ENCODE measurements around the gene OBP2A.

The OBP2A gene

DNA sequence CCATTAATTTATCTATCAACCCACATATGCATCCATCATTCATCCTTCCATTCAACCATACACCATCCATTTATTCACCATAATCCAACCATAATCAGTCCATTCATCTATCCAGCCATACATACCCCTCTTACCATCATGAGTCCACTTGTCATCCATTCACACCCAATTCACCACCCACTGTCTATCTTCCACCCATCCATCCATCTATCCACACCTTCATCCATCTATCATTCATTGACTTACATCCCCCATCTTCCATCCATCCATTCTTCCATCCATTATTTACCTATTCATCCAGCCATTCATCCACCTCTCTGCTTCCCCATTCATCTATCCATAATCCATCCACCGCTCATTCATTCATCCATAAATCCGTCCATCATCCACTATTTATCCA lies 33.4 kb downstream of the OBP2A start:
- no peak for DNase-seq (ENCODE audit: low read depth in 2 of 2)

DNA sequence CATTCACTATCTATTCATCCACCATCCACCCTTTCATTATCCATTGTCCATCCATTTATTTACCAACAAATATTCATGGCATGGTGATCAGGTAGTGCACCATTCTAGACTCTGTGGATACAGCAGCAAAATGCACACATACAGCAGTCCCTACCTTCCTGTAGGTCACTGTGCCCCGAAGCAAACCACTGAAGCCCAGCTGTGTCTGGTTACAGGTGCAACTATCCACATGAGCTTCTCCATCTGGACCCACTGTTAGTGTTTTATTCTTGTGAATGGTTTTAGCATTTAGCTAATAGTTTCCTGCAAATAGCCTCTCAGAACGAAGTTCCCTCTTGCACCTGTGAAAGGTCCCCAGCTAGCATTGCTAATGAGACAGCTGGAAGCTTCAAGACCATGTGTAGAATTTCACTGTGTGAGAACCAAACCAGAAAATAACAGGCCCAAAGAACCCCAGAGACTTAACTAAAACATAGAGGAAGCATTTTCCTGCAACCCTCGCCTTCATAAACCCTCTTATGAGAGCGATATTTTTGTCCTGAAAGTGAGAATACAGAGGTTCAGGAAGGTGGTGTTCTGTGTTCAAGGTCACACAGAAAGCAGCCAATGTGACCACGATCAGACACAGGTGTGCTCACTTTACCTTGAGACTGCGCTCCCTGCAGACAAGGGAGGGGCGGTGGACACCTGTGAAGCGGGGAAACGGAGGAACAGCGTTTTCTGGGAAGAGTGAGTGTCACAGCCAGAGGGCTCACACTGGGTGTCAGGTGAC lies 34.1 kb downstream of the OBP2A start:
- no peak for DNase-seq (ENCODE audit: low read depth in 2 of 2)

DNA sequence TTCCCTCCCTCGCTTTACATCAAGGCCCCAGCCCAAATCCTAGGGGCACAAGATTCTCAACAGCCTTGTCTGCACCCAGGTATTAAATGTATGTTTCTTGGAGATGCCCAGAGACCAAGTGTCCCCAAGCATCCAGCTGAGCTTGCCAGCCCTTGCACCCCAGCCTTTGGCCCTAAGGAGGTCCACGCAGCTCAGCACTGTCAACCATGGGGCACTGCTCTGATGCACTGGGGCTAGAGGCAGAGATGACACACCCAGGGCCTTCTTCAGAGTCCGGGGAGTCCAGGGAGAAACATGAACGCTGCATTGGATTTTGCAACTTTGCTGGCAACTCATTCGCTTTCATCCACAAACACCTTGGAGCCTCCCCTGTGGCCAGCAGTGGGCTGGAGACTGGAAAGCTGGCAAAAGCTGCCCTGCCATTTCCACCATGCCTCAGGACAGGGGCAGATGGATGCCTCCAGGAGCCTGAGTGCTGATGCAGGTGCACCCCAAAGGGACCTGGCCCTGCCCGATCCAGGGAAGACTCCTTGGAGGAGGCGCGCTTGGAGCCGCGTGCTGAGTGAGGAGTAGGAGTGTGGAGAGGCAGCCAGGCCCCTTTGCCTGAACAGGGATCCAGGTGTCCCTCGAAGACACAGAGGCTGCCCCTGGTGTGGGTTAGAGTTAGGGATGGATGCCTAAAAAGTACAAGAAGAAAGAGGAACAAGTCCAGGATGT lies 34.9 kb downstream of the OBP2A start:
- no peak for DNase-seq (ENCODE audit: low read depth in 2 of 2)

DNA sequence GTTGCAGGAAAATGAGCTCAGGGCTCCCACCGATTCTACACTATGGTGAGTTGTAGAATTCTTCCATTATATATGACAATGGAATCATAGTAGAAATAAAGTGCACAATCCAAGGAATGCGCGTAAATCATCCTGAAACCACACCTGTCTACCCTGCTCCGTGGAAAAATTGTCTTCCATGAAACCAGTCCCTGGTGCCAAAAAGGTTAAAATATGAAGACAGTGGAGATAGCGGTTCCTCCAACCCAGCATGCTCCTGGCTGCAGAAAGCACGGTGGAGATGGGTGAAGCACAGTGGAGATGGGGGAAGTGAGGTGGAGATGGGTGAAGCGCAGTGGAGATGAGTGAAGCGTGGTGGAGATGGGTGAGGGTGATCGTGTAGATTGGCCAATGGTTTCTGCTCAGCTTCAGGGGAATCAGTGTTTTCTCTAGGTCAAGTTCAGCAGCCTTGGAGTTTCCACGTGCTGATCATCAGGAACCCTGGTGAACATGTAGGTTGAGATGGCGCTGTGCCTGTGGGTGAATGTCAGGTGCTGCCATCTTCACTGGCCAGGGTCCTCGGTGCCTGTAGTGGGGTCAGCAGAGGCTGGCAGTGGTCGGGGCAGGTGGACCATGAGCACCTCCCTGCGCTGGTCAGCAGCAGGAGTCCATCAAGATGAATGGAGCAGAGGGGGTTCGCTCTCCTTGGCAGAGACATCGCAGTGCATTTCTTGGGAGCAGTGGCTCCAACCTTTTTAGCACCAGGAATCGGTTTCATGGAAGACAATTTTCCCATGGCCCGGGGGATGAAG lies 35.9 kb downstream of the OBP2A start:
- DNase-seq (ENCODE audit: low read depth in 2 of 2): no peak

DNA sequence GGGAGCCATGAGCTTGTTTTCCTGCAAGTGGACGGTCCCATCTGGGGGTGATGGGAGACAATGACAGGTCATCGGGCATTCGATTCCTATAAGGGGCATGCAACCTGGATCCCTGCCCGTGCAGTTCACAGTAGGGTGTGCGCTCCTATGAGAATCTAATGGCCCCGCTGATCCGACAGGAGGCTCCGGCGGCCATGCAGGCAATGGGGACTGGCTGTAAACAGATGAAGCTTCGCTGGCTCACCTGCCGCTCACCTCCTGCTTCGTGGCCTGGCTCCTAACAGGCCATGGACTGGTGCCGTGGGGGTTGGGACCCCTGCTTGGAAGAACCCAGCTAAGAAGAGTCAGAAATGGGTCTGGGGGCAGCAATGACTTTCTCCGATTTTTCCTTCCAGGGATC lies 36.6 kb downstream of the OBP2A start:
- DNase-seq (ENCODE audit: low read depth in 2 of 2): no peak

DNA sequence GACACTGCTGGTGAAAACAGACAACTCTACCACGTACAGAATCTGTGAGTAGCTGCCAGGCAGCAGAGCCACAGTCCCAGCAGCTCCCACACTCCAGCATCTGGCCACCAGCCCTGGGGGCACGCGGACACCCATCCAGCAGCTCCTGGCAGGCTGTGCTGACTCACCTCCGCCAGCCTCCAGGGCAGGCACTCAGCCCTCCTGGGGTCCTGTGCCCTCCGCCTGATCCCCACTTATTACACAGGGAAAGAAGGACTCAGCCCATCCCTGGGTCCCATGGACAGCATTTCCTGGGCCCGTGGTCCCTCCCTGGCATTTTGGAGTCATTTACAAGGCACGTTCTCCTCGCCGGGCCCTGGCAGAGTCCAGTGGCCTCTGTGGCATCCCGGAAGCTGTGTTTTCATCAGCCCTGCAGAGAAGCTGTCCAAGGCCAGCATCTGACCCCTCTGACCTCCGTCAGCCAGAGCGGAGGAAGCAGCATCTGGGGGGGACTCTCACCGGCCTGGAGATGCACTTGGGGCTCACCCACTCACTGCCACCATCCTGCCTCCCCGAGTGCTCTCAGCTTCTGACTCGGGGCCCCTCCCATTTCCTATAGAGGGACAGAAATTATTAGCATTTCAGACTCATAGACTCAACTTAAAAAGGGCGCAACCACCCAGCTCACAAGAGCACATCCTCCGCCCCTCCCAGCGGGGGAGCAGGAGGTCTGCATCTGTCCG lies 37.2 kb downstream of the OBP2A start:
- no peak for DNase-seq (ENCODE audit: low read depth in 2 of 2)

DNA sequence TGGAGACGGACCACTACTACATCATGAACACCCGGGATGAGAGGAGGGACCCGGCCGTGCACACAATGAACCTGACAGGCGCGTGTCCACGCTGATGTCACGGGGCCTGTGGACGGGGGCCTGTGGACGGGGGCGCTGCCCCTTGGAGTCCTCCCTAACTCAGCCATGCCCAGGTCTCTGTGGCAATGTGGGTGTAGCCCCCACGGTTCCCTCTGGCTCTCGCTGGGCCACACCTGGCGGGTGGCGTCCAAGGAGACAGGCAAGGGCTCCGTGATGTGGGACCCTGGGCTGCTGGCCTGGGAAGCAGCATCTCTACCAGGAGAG lies 37.7 kb downstream of the OBP2A start:
- no peak for DNase-seq (ENCODE audit: low read depth in 2 of 2)

DNA sequence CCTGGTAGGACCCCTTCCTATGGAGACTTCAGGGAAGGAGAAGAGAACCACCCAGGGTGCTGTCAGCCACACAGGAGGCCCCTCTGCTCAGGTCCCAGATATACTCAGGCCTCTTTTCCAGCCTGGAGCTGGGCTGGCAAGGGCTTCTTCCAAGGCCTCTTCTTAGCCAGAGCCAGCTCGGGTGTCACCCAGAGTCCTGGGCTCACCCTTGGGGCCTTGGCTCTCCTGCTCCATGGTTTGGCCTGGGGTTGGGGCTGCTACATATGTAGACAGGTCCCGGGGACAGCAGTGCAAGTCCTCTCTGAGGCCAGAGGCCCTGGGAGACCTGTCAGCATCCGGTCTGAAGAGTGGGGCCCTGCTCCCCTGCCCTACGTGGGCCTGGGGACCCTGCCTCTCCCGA lies 38.4 kb downstream of the OBP2A start:
- no peak for DNase-seq (ENCODE audit: low read depth in 2 of 2)

DNA sequence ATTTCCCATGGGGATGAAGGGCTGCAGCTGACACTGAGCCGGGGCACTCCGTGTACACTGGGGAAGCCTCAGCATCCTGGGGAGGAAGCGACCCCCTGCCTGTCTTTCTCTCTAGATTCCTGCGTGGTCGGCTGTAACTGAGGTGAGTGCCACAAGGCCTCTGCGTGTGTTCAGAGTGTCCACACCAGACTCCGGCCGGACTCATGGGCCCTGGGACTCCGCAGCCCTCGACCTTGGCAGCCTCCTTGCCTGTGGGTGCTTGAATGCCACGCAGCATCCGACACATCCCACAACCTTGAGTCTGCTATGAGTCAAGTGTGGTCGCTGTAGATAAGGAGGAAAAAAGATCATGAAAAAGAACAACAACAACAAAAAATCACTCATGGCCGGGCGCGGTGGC lies 39.0 kb downstream of the OBP2A start:
- no peak for DNase-seq (ENCODE audit: low read depth in 2 of 2)

DNA sequence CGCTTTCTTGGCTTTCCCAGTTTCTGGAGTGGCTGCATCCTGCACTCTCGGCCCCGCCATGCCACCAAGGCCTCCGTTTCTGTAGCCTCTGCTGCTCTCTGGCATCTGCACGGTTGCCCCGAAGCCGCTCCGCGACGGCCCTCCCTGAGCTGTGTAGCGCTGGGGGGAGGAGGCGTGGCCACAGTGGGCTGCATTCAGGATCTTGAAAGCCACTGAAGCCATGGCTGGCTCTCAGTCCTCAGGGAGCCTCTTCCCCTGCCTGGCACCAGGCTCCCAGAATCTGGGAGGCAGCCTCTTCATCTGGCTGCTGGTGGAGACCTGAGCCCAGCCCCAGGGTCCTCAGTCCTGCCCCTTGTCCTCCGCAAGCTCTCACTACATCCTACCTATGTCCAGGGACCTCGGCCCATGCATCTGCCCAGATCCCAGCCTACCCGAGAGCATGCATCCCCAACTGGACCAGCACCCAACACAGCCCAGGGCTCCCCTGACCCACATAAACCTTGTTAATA lies 40.7 kb downstream of the OBP2A start:
- no peak for DNase-seq (ENCODE audit: low read depth in 2 of 2)

DNA sequence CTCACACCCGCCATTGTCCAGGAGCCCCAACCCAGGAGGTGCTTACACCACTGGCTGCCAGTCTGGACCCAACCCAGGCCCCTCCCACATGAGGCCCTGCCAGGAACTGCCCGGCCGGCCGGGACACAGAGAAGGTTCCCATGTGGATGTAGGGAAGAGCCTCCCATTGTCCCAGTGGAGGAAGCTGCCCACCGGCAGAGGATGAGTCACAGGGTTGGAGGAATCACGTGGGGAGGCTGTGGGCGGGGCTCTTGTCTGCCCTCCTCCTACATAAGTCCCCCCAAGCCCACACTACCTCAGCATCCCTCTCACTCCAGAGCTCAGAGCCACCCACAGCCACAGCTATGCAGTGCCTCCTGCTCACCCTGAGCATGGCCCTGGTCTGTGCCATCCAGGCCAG lies 41.7 kb downstream of the OBP2A start:
- DNase-seq (ENCODE audit: low read depth in 2 of 2): no peak

DNA sequence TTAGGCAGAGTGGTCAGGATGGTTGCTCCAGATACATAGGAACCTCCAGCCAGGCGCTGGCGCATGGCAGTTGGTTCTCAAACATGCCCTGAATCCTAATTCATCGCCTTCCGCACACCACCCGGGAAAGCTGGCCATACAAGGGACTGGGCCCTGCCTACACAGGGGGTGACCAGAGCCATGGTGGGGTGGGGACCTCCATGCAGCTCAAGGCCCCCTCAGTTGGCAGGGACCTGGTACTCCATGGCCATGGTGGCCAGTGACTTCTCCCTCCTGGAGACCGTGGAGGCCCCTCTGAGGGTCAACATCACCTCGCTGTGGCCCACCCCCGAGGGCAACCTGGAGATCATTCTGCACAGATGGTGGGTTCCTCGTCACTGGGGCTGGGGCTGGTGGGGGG lies 42.4 kb downstream of the OBP2A start:
- no peak for DNase-seq (ENCODE audit: low read depth in 2 of 2)

DNA sequence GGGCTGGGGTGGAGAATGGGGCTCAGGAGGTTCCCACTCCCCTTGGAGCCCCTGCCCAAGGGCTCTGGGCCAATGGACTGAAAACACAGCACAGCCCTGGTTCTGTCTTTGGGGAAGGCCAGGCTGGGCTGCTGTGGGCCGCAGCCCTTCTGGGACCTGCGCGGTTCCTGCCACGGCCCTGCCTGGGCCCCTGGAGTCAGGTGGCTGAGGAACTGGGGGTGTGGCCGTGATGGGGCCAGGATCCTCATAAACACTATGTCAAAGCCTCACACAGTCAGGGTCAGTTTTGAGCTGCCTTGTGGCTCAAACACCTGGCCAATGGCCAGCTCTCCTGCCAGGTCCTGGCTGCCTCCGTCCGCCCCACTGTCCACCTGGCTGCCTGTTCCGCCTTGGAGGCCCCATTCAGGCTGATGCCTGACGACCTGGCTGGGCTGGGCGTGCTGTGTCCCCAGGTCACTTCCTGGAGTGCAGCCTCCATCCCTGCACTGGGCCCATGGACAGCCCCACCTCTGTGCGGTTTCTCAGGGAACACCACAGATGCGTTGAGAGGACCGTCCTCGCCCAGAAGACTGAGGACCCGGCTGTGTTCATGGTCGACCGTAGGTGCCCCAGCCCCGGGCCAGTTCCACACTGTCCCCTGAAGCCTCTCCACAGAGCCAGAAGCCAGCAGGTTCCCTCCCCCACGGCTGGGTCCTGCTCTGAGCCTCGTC lies 43.1 kb downstream of the OBP2A start:
- DNase-seq (ENCODE audit: low read depth in 2 of 2): no peak

DNA sequence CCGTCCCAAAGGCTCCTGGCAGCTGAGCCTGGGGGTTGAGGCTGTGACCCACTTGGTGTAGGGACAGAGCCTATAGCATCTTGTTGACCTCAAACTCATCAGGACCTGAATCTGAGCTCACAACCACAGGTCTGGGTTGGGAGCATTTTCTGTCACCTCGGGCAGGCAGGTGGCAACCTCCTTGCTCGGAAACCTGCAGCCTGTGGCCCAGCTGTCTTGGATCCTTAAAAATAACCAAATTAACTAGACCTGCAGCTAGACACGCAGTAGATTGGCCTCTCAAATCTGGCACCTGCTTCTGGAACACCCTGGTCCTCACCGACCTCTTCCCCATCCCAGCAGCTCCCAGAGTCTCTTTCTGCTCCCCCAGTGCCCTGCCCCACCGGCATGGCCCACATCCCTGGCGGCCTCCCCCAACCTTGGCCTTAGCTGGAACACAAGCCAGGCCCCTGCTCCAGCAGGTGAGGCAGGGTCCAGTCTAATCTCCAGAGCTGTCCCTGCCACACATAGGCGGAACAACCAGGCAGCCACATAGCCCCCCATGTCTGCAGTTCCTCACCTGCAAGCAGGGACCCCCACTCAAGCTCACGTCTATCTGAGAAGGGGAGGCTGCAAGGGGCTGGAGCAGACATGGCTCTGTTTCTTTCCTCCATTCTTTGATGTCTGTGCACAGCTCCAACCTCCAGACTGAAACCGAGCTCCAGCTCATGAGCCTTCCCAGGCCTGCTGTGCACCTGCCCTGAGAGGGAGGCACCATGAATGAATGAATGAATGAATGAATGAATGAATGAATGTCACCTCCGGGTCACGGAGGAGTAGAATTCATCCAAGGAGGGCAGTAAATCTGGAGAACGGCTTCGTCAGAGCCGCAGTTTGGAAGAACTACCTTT lies 43.9 kb downstream of the OBP2A start:
- no peak for DNase-seq (ENCODE audit: low read depth in 2 of 2)

DNA sequence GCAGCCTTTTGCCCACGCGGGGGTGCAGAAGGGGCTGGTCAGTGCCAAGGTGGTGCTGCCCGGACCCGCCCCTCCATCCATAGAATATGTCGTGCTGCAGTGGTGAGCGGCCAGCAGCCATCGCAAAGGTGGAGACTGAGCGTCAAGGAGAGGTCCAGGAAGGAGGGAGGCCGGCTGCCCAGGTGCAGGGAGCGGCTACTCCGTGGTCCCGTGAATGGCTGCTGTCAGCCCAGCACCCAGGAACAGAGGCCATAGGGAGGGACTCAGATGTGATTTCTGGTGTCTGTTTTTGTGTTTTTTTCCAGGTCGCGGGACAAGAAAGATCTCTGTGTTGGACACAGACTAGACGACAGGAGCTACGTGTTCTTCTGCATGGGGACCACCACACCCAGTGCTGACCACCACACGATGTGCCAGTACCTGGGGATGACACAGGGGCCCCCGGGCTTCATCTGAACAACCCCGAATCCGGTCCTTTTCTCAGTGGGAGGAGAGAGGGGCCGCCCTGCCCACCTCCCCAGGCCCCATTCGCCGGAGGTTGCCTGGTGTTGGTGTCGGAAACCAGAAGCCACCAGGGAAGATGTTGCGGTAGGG lies 44.7 kb downstream of the OBP2A start:
- no peak for DNase-seq (ENCODE audit: low read depth in 2 of 2)

DNA sequence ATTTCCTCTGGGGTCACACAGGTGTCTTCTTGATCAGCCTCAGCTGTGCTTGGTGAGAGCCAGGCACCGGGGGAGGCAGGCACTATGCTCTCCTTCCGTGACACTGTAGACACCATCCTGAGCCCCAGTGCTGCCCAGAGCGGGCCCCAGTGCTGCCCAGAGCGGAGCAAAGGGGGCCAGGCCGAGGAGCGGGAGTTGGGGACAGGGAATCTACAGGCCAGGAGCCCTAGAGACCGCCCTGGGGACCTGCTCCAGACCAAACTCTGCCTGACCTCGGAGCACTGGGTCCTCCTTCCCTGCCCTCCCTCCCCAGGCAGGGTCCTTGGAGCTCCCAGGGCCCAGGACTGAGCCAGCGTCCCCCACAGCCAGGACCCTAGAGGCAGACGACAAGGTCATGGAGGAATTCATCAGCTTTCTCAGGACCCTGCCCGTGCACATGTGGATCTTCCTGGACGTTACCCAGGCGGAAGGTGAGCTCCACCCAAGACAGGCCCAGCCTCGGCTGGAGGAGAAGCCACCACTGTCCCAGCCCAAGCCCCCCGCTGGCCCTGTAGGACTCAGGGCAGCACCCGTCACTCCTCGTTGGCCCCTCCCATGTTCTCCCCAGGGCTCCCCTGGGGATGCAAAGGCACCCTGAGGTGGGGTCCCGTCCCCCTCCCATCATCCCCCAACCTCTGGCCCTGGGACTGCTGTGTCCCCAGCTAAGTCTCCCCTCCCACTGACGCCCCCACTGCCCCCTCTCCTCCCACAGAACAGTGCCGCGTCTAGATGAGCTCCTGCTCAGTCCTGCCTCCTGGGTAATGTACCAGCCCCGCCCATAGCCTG lies 45.8 kb downstream of the OBP2A start:
- DNase-seq (ENCODE audit: low read depth in 2 of 2): no peak

DNA sequence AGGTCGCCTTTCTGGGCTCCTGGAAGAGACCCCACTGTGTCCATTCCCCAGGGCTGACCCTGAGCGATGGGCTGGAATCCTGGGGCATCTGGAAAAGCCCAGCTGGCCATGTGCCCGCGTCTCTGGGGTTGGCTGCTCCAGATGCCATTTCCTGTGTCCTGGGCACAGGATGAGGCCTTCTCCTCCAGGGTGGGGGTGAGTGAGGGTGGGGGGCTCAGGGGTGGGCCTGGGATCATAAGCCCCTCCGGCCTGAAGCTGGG lies 46.3 kb downstream of the OBP2A start:
- no peak for DNase-seq (ENCODE audit: low read depth in 2 of 2)

DNA sequence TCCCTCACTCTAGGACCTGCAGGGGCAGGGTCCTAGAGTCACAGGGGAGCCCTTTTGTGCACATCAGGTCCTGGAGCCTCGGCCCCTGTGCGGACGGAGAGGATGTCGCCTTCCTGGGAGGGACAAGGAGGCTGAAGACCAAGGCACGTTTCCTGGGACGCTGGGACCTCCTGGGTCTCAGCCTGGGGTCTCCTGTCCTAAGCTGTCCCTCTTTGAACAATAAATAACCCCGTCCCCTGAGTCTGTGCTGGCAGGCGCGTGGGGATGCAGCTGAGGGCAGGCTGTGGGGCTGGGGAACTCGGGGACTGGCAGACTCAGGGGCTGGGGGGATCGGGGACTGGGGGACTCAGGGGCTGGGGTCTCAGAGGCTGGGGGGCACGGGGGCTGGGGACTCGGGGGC lies 46.7 kb downstream of the OBP2A start:
- no peak for DNase-seq (ENCODE audit: low read depth in 2 of 2)

DNA sequence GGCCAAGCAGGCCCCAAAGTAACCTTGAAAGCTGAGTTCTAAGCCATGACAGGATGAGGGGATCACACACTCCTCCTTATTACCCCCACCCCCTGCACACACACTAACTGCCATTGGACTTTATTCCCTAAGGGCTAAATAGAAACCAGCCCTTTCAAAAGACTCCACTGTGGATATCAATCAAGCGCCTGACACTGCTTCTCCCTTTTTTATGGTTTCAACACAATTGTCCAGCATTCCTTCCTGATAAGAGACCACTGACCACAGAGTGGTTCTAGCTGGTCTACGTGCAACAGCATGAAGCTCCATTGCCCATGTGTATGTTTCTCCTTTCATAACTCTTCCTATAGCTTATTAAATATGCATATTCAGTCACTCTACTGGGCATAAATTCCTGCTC lies 50.3 kb downstream of the OBP2A start:
- DNase-seq (ENCODE audit: low read depth in 2 of 2): no peak
